Measurements from ENCODE around the gene OR9G4. TPM values are rescaled to one million over a fixed set of nuclear protein-coding genes. Genes with fewer than 3 reads are reported as not detected.

Gene OR9G4
- not detected in 2 replicates for total RNA-seq (2014; rRNA removed; shearing (Covaris generic))

DNA sequence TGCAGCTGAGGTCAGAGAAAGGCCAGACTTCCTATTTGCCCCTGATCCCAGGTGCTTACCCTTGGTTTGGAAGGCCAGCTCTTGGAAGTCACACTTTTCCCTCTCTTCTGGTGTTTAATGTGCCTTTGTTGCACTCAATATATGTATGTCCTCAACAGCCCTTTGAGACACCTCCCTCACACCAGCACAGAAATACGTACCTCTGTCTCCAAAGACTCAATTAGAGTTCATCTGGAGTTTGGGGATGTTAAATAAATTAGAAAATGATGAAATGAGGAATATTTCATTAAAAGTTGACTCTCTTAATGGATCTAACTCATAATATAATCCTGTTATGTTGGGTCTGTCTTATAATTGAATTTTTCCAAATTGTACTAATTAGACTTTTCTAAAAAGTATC is at the start of gene OR9G4:
Gene OR9G4, minus strand, starts transcription at position 101 of the 400 bp plus-strand sequence. CDS start 4,931 bp downstream, outside the sequence.
- H3K27me3 ChIP-seq = peaks cover 4% of the 10 kb centered on the region; the same call in 1 of the 2 replicates
- no peaks in the 10 kb centered on the region for H3K9me3 ChIP-seq (replicated peaks)
- H3K4me3 ChIP-seq = no peak within 1 kb of the TSS
- H3K27ac ChIP-seq = no peak within 1 kb of the TSS
- no peak for DNase-seq
- H3K36me3 ChIP-seq = no peaks in the 10 kb centered on the region
- H3K4me1 ChIP-seq = no peaks in the 10 kb centered on the region

DNA sequence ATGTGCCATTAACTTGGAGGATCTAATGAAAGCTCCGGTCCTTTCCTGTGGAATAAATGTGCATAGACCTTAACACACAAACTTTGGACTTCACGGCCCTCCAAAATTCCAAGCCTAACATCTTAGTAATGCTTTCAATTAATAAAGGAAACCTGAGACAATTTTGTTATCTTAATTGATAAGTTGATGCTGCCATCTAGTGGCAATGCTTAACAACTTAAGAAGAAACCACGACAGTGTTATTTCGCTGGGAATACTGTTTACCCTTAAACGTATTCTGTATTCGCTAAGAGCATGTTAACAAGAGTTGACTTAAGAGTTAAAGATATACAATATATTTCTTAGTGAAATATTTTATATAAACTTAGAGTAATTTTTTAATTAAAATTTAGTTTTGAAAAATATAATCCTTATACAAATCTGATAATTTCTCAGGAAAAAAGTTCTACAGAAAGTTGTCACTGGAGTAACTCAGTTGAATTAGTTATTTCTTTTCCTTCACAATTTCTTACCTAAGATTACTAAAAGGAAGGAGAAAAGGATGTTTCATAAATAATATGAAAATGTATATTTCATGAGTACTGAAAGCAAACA is 35.0 kb upstream of the OR9G4 start:
- no peak overlapping the region for H3K4me3 ChIP-seq

DNA sequence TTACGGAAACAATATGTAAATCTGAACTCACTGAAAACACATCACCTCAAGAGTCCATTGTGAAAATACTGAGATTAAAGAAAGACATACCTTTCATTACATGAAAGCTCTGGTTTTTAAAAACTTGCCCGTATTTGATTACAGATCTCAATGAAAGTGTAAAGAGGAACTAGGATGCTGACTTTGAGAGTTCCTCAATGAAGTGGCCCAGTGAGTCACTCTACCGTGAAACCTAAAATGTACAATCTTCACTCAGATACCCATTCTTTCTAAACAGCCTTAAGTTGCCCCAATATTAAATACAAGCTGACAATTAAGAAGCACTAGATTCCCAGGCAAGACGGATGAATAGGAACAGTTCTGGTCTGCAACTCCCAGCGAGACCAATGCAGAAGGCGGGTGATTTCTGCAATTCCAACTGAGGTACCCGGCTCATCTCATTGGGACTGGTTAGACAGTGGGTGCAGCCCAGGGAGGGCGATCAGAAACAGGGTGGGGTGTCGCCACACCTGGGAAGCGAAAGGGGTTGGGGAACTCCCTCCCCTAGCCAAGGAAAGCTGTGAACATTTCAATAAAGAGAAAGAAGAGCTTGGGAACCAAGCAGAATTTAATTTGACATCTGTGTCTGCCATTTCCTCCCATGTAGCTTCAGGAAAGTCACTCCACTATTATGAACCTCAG is 33.8 kb upstream of the OR9G4 start:
- Histone ChIP-seq H3K4me1 (no peaks in the 10 kb centered on the region), H3K4me3 (no peak overlapping the region), H3K36me3 (no peaks in the 10 kb centered on the region), H3K27me3 (no peaks in the 10 kb centered on the region), H3K9me3 (replicated peaks) (no peaks in the 10 kb centered on the region), H3K27ac (no peak overlapping the region)
- no peak for DNase-seq

More for the DNA sequence above, 35.0 kb upstream of the OR9G4 start:
- no peaks in the 10 kb centered on the region for H3K27me3 ChIP-seq
- H3K4me1 ChIP-seq = no peaks in the 10 kb centered on the region
- no peaks in the 10 kb centered on the region for H3K36me3 ChIP-seq
- no peak overlapping the region for H3K27ac ChIP-seq
- H3K9me3 ChIP-seq (replicated peaks) = no peaks in the 10 kb centered on the region
- DNase-seq = peak; percentile 13 to 70

DNA sequence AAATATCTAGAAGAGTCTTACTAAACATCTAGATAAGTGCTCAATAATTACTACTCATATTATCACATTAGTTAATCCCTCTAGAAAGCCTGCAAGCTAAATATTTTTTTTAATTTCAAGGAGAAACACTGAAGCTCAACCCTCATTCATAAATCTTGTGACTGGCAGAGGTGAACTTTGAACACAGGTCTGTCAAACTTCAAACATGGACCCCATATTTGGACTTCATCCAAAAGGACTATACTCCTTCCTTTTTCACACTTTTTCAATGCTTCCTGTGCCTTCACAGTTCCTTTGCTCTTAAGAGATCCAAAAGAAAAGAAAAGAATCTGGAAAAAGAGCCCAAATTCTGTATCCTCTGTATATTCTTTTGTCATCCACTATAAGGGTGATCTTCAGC is 28.3 kb upstream of the OR9G4 start:
- no peak overlapping the region for H3K27ac ChIP-seq
- H3K36me3 ChIP-seq = no peaks in the 10 kb centered on the region
- no peaks in the 10 kb centered on the region for H3K4me1 ChIP-seq
- H3K4me3 ChIP-seq = no peak overlapping the region
- no peaks in the 10 kb centered on the region for H3K27me3 ChIP-seq
- H3K9me3 ChIP-seq (replicated peaks) = no peaks in the 10 kb centered on the region
- DNase-seq = no peak

DNA sequence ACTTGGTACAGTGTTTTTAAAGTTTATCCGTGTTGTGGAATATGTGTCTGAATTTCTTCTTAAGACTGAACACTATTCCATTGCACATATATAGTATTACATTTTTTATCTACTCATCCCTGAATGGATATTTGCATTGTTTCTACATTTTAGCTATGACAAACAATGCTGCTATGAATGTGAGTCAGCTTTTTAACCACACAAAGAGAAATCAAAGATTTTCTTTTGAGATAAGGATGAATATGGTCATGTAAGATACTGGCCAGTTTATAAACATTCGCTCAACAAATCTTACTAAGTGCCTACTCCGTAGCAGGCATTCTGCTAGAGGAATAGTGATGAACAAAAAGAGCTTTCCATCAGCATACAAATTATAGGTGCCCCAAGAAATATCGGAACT is 16.5 kb upstream of the OR9G4 start:
- Histone ChIP-seq H3K27ac (no peak overlapping the region), H3K27me3 (no peaks in the 10 kb centered on the region), H3K4me3 (no peak overlapping the region), H3K9me3 (replicated peaks) (no peaks in the 10 kb centered on the region), H3K4me1 (no peaks in the 10 kb centered on the region), H3K36me3 (no peaks in the 10 kb centered on the region)
- DNase-seq = no peak

DNA sequence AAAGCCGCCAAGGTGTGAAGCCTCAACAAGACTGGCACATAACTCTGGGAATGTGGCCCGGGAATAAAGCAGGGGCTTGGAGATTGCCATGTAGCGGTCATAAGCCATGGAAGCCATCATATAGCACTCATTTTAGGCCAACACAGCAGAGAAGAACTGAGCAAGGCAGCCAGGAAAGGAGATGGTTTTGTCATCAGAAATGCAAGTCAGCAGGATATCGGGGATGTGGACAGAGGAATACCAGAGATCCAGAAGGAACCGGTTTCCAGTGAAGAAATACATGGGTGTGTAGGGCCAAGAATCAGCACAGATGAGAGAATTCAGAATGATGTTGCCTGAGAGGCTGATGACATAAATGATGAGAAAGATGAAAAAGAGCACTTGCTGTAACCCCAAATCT is 3.0 kb upstream of the OR9G4 start:
- Histone ChIP-seq H3K27me3 (peaks cover 4% of the 10 kb centered on the region; the same call in 1 of the 2 replicates), H3K9me3 (replicated peaks) (no peaks in the 10 kb centered on the region), H3K4me3 (no peak overlapping the region), H3K27ac (no peak overlapping the region), H3K4me1 (no peaks in the 10 kb centered on the region), H3K36me3 (no peaks in the 10 kb centered on the region)
- no peak for DNase-seq

DNA sequence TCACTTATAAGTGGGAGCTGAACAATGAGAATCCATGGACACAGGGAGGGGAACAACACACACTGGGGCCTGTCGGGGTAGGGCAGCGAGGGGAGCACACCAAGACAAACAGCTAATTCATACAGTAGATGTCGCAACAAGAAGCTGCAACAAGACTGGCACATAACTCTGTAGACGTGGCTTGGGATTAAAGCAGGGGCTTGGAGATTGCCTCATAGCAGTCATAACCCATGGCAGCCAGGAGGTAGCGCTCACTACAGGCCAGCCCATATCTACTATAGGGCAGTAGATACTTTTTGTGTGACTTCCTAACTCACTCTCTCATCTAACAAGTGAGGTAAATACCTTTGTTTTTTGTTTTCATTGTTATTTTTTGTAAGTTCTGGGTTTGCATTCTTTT is 1.7 kb upstream of the OR9G4 start:
- no peak overlapping the region for H3K4me3 ChIP-seq

DNA sequence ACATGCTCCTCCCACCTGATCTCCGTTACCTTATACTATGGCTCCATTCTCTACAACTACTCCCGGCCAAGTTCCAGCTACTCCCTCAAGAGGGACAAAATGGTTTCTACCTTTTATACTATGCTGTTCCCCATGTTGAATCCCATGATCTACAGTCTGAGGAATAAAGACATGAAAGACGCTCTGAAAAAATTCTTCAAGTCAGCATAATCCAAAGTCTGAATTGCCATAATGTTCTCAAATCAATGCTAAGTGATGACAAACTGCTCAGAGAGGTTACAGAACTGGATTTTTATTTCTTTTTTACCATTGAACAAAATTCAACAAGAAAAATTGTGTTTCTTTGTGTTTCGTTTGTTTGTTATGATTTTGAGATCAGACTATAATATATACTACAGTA is 7.6 kb downstream of the OR9G4 start:
- Histone ChIP-seq H3K4me3 (no peak overlapping the region), H3K27ac (no peak overlapping the region), H3K4me1 (no peaks in the 10 kb centered on the region), H3K36me3 (no peaks in the 10 kb centered on the region), H3K27me3 (peaks cover 3% of the 10 kb centered on the region; the same call in 1 of the 2 replicates), H3K9me3 (replicated peaks) (no peaks in the 10 kb centered on the region)
- no peak for DNase-seq

More for the DNA sequence above, 1.7 kb upstream of the OR9G4 start:
- H3K36me3 ChIP-seq = no peaks in the 10 kb centered on the region
- no peaks in the 10 kb centered on the region for H3K9me3 ChIP-seq (replicated peaks)
- no peak for DNase-seq
- no peak overlapping the region for H3K27ac ChIP-seq
- peaks cover 4% of the 10 kb centered on the region; the same call in 1 of the 2 replicates for H3K27me3 ChIP-seq
- no peaks in the 10 kb centered on the region for H3K4me1 ChIP-seq

DNA sequence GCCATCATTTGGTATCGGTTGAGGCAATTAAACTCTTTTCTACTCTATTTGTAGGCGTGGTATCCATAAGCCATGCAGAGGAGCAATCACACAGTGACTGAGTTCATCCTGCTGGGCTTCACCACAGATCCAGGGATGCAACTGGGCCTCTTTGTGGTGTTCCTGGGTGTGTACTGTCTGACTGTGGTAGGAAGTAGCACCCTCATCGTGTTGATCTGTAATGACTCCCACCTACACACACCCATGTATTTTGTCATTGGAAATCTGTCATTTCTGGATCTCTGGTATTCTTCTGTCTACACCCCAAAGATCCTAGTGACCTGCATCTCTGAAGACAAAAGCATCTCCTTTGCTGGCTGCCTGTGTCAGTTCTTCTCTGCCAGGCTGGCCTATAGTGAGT is 8.4 kb downstream of the OR9G4 start:
- no peak for DNase-seq
- H3K4me1 ChIP-seq = no peaks in the 10 kb centered on the region
- H3K27me3 ChIP-seq = peaks cover 3% of the 10 kb centered on the region; the same call in 1 of the 2 replicates
- H3K36me3 ChIP-seq = no peaks in the 10 kb centered on the region
- no peaks in the 10 kb centered on the region for H3K9me3 ChIP-seq (replicated peaks)
- no peak overlapping the region for H3K27ac ChIP-seq
- no peak overlapping the region for H3K4me3 ChIP-seq

DNA sequence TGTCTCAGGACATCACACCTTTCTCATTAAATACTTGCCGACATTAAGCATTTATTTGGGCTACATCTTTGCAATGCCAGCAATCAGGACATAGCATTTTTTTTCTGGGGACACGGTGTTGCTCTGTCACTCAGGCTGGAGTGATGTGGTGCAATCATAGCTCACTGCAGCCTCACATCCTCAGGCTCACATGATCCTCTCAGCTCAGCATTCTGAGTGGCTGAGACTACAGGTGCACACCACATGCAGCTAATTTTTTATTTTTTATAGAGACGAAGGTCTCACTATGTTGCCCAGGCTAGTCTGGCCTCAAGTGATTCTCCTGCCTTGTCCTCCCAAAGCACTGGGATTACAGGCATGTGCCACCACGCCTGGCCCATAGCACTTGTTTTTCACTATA is 28.0 kb downstream of the OR9G4 start:
- no peak overlapping the region for H3K27ac ChIP-seq
- no peaks in the 10 kb centered on the region for H3K27me3 ChIP-seq
- H3K36me3 ChIP-seq = no peaks in the 10 kb centered on the region
- H3K4me3 ChIP-seq = no peak overlapping the region
- H3K9me3 ChIP-seq (replicated peaks) = no peaks in the 10 kb centered on the region
- no peaks in the 10 kb centered on the region for H3K4me1 ChIP-seq
- DNase-seq = no peak

DNA sequence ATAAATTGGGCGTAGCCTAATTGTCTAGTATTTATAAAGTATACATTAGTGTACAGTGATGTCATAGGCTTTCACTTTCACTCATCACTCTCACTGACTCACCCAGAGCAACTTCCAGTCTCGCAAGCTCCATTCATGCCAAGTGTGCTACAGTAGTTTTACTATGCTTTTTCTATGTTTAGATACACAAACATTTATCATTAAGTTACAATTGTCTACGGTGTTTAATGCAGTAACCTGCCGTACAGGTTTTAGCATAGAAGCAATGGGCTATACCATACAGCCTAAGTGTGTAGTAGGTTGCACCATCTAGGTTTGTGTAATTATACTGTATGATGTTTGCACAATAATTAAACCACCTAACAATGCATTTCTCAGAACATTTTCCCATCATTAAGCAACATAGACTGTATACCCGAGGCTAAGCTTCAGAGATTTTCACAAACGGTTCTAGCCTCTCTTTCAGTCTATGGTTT is 32.1 kb downstream of the OR9G4 start:
- no peaks in the 10 kb centered on the region for H3K36me3 ChIP-seq
- no peaks in the 10 kb centered on the region for H3K4me1 ChIP-seq
- H3K27me3 ChIP-seq = no peaks in the 10 kb centered on the region
- no peaks in the 10 kb centered on the region for H3K9me3 ChIP-seq (replicated peaks)
- no peak overlapping the region for H3K4me3 ChIP-seq
- no peak for DNase-seq
- no peak overlapping the region for H3K27ac ChIP-seq

DNA sequence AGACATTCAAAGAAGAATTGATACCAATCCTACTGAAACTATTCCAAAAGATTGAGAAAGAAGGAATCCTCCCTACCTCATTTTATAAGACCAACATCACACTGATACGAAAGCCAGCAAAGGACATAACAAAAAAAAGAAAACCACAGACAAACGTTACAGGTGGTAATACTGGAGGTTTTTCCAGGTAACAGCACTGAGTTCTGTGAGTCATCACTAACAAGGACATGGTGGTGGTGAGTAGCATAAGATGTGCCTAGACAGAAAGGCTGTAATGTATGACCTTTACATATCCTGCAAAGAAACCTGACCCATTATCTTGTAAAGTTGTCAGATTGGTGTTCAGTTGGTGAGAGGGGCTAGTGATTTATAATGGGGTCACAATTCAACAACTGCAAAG is 34.3 kb downstream of the OR9G4 start:
- H3K4me3 ChIP-seq = no peak overlapping the region
- no peaks in the 10 kb centered on the region for H3K36me3 ChIP-seq
- no peak for DNase-seq
- no peaks in the 10 kb centered on the region for H3K9me3 ChIP-seq (replicated peaks)
- no peaks in the 10 kb centered on the region for H3K27me3 ChIP-seq
- no peak overlapping the region for H3K27ac ChIP-seq
- no peaks in the 10 kb centered on the region for H3K4me1 ChIP-seq

DNA sequence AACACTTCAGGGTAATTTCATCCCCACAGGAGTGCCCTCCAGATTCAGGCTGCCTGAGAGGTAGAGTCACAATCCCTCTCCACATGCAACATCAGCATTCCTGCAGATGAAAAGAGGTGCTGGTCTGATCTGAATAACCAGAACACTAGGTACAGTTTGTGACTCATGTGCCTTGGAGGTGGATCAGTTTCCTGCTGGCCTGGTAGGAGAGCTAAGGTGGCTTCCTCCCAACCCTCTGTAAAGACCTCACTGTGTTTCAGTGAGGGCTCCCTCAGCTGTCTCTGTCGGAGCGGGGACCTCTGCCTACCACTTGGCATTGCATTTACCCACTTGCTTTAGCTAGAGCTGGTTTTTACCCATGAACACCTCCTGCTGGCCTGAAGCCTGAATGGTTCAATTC is 42.0 kb downstream of the OR9G4 start:
- H3K36me3 ChIP-seq = no peaks in the 10 kb centered on the region
- no peak overlapping the region for H3K4me3 ChIP-seq
- H3K4me1 ChIP-seq = no peaks in the 10 kb centered on the region
- H3K27me3 ChIP-seq = no peaks in the 10 kb centered on the region
- no peaks in the 10 kb centered on the region for H3K9me3 ChIP-seq (replicated peaks)
- no peak overlapping the region for H3K27ac ChIP-seq
- no peak for DNase-seq

DNA sequence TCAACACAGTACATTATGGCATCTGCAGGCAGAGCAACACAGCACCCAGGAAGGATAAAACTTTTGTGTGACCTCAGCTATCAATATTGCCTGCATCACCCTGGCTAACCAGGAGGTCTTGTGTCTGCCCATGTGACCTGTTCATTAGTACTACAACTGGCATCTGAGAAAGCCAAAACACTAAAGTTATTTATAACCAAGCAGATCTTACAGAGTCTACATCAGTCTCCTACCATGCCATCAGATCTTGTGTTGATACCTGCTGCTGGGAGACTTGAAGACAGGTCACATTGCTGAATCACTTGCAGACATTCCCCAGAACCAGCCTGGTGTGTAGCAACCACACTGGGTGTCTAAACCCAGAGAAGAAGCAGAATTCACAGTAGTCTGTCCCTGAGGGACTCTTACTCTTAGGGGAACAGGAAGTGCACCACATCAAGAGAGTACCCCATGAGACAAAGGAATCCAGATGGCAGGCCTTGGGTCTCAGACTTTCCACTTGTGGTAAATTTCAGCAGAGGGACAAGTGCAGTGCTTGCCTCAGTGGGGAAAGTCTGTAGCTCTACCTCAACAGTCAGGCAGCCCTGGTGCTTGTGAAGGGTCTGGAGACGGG is 42.6 kb downstream of the OR9G4 start:
- no peaks in the 10 kb centered on the region for H3K4me1 ChIP-seq
- H3K4me3 ChIP-seq = no peak overlapping the region
- H3K9me3 ChIP-seq (replicated peaks) = no peaks in the 10 kb centered on the region
- peaks cover 1% of the 10 kb centered on the region; the same call in 1 of the 2 replicates for H3K27me3 ChIP-seq
- DNase-seq = no peak
- H3K27ac ChIP-seq = no peak overlapping the region
- H3K36me3 ChIP-seq = no peaks in the 10 kb centered on the region

DNA sequence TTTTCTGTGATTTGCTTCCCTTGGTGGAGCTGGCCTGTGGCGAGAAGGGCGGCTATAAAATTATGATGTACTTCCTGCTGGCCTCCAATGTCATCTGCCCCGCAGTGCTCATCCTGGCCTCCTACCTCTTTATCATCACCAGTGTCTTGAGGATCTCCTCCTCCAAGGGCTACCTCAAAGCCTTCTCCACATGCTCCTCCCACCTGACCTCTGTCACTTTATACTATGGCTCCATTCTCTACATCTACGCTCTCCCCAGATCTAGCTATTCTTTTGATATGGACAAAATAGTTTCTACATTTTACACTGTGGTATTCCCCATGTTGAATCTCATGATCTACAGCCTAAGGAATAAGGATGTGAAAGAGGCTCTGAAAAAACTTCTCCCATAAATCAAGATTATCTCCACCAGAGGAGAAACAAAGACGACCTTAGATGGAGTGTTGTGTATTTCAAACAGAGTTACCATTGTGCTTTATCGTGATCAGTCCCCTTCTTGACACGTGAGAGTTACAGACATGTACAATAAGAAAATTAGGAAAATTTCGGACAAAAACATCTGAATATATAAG is 47.5 kb downstream of the OR9G4 start:
- no peaks in the 10 kb centered on the region for H3K9me3 ChIP-seq (replicated peaks)
- DNase-seq = no peak
- H3K4me3 ChIP-seq = no peak overlapping the region
- H3K36me3 ChIP-seq = no peaks in the 10 kb centered on the region
- peaks cover 5% of the 10 kb centered on the region; the same call in 1 of the 2 replicates for H3K27me3 ChIP-seq
- no peak overlapping the region for H3K27ac ChIP-seq
- no peaks in the 10 kb centered on the region for H3K4me1 ChIP-seq
